NOMO-1 (cell line): ENCODE measurements around the gene ATP1A1.

Source experiments
- DNase-seq, 2 experiments: peaks; one replicate each; lab custom pipeline; 2025; ENCODE audit not compliant: unreplicated experiment in 2 of 2; lab: John Stamatoyannopoulos, UW

The ATP1A1 gene

GRCh38 chr1:116343019-116343418 lies 30.0 kb upstream of the ATP1A1 start:
- no peak for DNase-seq

- no peak for DNase-seq
Measured at GRCh38 chr1:116345011-116345410, 28.0 kb upstream of the ATP1A1 start.

- DNase-seq = no peak
Measured at GRCh38 chr1:116345843-116346242, 27.2 kb upstream of the ATP1A1 start.

- DNase-seq = no peak
Measured at GRCh38 chr1:116346943-116347673, 25.9 kb upstream of the ATP1A1 start.

GRCh38 chr1:116347696-116348095 lies 25.3 kb upstream of the ATP1A1 start:
- DNase-seq = no peak

GRCh38 chr1:116350097-116350645 lies 22.9 kb upstream of the ATP1A1 start:
- no peak for DNase-seq

- no peak for DNase-seq
Measured at GRCh38 chr1:116351914-116352313, 21.1 kb upstream of the ATP1A1 start.

GRCh38 chr1:116352349-116352813 lies 20.7 kb upstream of the ATP1A1 start:
- peak in 1 of 2 experiments; percentile 26 for DNase-seq

GRCh38 chr1:116353155-116353554 lies 19.9 kb upstream of the ATP1A1 start:
- DNase-seq = no peak

- no peak for DNase-seq
Measured at GRCh38 chr1:116356067-116356466, 17.0 kb upstream of the ATP1A1 start.

- no peak for DNase-seq
Measured at GRCh38 chr1:116356673-116357072, 16.4 kb upstream of the ATP1A1 start.

GRCh38 chr1:116357487-116357886 lies 15.6 kb upstream of the ATP1A1 start:
- DNase-seq = no peak

- peak in 1 of 2 experiments; percentile 35 for DNase-seq
Measured at GRCh38 chr1:116359060-116359830, 13.8 kb upstream of the ATP1A1 start.

GRCh38 chr1:116359871-116360270 lies 13.2 kb upstream of the ATP1A1 start:
- DNase-seq = no peak

GRCh38 chr1:116360429-116361173 lies 12.4 kb upstream of the ATP1A1 start:
- DNase-seq = peak in 1 of 2 experiments; percentile 12

- no peak for DNase-seq
Measured at GRCh38 chr1:116361648-116362047, 11.4 kb upstream of the ATP1A1 start.

GRCh38 chr1:116362050-116362449 lies 11.0 kb upstream of the ATP1A1 start:
- no peak for DNase-seq

- no peak for DNase-seq
Measured at GRCh38 chr1:116365353-116365780, 7.7 kb upstream of the ATP1A1 start.

- no peak for DNase-seq
Measured at GRCh38 chr1:116365857-116366256, 7.2 kb upstream of the ATP1A1 start.

- DNase-seq = no peak
Measured at GRCh38 chr1:116367256-116367945, 5.6 kb upstream of the ATP1A1 start.
